ENCODE measurements around the gene MIF4GD. TPM values are rescaled to one million over a fixed set of nuclear protein-coding genes. Genes with fewer than 3 reads are reported as not detected.

MIF4GD gene
- total and polyA plus RNA-seq, 2 experiments from 2014 or later: 11.3 to 15.9 TPM

GRCh38 chr17:75241502-75241901 is 29.5 kb downstream of the MIF4GD start (continued):
- no peak for TF ChIP-seq ZNF462 (CRISPR knock-in tag; IDR thresholded peaks at IDR 0.05)
- no peak for TF ChIP-seq NANOG (IDR thresholded peaks at IDR 0.05; ENCODE audit: borderline replicate concordance)

- Mint-ChIP-seq H3K27me3 (ENCODE audit: insufficient read depth, low read depth, poor library complexity) (peaks cover 22% of the 10 kb centered on the region), H3K9me3 (no peaks in the 10 kb centered on the region), H3K27ac (no peak overlapping the region), H3K4me1 (peaks cover 10% of the 10 kb centered on the region; the same call in 2 of the 3 replicates), H3K36me3 (ENCODE audit: low read depth) (peaks cover 79% of the 10 kb centered on the region), H3K4me3 (no peak overlapping the region)
- no peak overlapping the region for H2AFZ ChIP-seq
- H4K20me1 ChIP-seq (replicated peaks; ENCODE audit: insufficient read depth): peaks cover 4% of the 10 kb centered on the region; the same call in 1 of the 2 replicates
- H3K27ac ChIP-seq (ENCODE audit: low read depth): 0 out of 2 replicates have a peak overlapping the region, but pooled peaks have one; percentile 39
- no peaks in the 10 kb centered on the region for H3K79me2 ChIP-seq (replicated peaks; ENCODE audit: insufficient read depth)
- peaks cover 15% of the 10 kb centered on the region; the same call in 1 of the 2 replicates for H3K36me3 ChIP-seq (ENCODE audit: insufficient read depth)
- no peak for ATAC-seq
- no peak overlapping the region for H3K4me2 ChIP-seq
- DNase-seq (ENCODE audit: low spot score): no peak
- H3K9me2 ChIP-seq (ENCODE audit: insufficient read depth): no peaks in the 10 kb centered on the region
- no peaks in the 10 kb centered on the region for H3K27me3 ChIP-seq (ENCODE audit: insufficient read depth)
- no peak overlapping the region for H3K4me3 ChIP-seq
- H3K4me1 ChIP-seq (ENCODE audit: insufficient read depth): no peaks in the 10 kb centered on the region
- peaks cover 26% of the 10 kb centered on the region for H3F3A ChIP-seq (replicated peaks; ENCODE audit: low read depth)
- no peak for TF ChIP-seq ZNF114 (CRISPR knock-in tag; IDR thresholded peaks at IDR 0.05)
- TF ChIP-seq ZNF331 (CRISPR knock-in tag; IDR thresholded peaks at IDR 0.05; ENCODE audit: low read depth): no peak
- TF ChIP-seq REST (IDR thresholded peaks at IDR 0.05; ENCODE audit: unreplicated experiment): no peak
- no peak for TF ChIP-seq STAT1 (IDR thresholded peaks at IDR 0.05; ENCODE audit: unreplicated experiment)
- TF ChIP-seq JUNB (IDR thresholded peaks at IDR 0.05; ENCODE audit: unreplicated experiment): no peak
- TF ChIP-seq NANOG (IDR thresholded peaks at IDR 0.05; ENCODE audit: borderline replicate concordance): no peak
Observed at GRCh38 chr17:75241143-75241430, 29.9 kb downstream of the MIF4GD start.
